Activated CD4-positive, alpha-beta T cell treated with anti-CD3 and anti-CD28 coated beads, Interleukin-2, Interleukin-4, amounts not matched to agents 100 ng/mL and 50 ng/mL, durations not matched to agents 16 hours and 8 hours (primary cell): ENCODE results near the gene YAP1.

Experiments used
- DNase-seq: peaks from one replicate; pipeline ENCODE4 v3.0.0-alpha.2; 2020; ENCODE audit warnings: low spot score

Gene YAP1

DNA sequence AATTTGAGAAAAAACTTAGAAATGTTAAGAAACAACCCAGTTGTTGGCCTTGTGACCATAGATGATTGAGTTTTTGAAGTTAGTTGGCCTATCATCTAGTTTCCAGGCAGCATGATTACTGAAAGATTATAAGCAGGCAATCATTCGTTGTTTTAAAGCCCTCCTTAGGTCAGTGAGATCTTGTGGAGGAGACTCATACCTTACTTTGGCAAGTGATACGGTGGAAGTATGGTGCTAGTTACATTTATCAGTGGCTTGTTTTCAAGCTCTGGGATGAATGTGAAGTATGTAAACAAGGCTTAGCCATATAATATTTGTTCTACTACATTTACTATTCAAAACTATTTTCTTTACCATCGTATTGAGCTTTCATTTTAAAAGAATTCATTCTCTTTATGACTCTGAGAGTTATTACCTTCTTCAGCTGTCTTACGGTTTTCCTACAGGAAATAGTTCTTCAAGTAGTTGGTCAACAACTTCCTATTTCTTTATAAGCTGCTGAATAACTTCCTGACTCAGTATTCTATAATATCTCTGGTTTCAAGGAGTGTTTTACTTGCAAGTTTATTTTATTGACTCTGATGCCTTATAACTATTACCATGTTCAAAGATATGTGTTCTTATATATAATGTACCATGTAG, 7.3 kb downstream of the YAP1 start:
- DNase-seq = no peak

- DNase-seq = no peak
These were observed 8.7 kb downstream of the YAP1 start for GRCh38 chr11:102118937-102119336.

DNA sequence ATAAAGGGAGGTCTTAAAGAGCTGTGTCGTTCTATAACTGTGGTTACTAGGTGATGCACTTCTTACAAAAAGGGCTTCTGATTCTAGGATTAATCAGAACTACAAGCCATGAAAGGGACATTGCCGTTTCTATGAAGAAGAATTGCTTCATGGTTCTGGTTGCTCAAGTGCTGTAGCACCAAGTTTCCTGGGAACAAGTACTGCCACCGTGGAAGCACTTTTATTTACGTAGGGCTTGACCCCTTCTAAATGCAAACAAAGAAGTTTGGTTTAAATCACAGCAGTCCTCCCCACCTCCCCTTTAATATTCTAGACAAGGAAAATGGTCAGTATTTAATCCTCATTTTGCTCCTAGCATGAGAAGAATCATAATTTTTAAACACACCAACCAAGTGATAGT, 9.8 kb downstream of the YAP1 start:
- no peak for DNase-seq

- no peak for DNase-seq
These were observed 10.3 kb downstream of the YAP1 start for GRCh38 chr11:102120437-102120973.

GRCh38 chr11:102121329-102121728, 11.1 kb downstream of the YAP1 start:
- no peak for DNase-seq

DNA sequence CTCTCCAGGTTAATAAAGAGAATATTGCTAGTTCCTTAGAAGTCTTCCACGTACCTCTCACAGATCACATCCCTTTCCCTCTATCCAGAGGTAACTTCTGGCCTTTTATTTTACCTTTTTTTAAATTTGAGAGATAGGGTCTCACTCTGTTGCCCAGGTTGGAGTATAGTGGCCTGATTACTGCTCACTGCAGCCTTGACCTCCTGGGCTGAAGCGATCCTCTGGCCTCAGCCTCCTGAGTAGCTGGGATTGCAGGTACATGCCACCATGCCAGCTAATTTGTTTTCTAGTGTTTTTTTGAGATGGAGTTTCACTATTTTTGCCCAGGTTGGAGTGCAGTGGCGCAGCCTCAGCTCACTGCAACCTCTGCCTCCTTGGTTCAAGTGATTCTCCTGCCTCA, 24.4 kb downstream of the YAP1 start:
- no peak for DNase-seq

DNA sequence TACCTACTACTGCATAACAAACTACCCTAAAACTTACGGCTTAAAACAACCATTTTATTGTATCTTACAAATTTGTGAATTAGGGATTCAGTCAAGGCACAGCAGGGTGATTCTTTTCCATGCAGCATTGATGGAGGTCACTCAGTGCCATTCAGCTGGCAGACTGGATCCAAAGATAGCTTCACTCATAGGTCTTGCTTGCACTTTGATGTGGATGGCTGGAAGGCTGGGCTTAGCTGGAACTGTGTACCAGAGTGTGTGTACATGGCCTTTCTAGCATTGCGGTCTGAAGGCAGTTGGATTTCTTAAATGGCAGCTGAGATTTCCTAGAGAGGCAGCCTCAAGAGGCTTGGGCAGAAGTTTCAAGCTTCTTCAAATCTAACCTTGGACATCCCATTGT, 25.0 kb downstream of the YAP1 start:
- no peak for DNase-seq

DNA sequence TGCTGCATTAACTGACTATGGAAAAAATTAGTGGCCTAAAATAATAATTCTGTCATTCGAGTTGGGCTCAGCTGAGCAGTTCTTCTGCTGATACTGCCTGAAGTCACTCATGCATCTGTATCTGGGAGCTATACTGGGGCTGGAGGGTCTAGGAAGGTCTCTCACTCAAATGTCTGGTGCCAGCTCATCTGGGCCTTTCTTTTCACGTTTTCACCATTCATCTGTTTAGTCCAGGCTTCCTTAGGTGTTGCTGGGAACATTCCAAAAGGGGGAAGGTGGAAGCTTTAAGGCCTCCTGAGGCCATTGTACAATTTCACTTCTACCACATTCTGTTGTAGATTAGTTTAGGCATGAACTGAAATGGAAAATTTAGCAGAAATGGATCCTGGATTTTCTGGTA, 28.0 kb downstream of the YAP1 start:
- DNase-seq = no peak

GRCh38 chr11:102138670-102139069, 28.4 kb downstream of the YAP1 start:
- no peak for DNase-seq

DNA sequence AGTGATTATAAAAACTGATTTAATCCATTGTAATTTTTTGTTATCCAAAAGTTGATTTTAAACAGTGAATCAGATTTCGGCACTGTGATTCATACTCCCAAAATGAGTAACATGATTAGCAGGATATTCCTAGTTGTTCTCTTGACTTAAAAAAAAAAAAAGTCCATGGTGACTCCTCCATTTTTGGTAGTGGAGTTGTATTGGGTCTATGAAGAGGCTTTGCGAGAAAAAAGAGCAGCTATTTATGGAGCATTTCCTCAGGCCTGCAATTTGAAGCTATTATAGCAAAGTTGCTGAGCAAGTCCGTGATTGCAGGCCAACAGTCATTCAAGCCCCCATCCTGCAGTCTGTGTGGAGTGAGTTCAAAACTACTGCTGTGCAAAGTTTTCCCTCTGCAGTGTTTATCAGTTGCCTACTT, 28.8 kb downstream of the YAP1 start:
- no peak for DNase-seq

DNA sequence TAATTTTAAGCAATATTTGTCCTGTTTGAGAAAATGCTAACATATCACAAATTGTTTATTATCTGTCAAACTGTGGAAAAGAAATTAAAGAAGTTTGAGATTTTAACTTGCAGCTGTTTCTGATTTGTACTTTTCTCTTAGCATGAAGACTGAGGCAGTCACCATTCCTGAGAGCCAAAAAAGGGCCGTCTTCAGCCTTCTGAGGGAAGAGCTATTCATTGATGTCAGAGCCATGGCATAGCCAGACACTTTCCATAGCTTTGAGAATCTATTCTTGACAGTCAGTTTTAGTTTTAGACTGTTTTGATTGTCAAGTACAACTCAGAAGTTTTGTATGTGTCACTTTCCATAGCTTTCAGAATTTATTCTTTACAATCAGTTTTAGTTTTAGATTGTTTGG, 32.1 kb downstream of the YAP1 start:
- no peak for DNase-seq

- DNase-seq = no peak
These were observed 33.6 kb downstream of the YAP1 start for GRCh38 chr11:102143867-102144266.

DNA sequence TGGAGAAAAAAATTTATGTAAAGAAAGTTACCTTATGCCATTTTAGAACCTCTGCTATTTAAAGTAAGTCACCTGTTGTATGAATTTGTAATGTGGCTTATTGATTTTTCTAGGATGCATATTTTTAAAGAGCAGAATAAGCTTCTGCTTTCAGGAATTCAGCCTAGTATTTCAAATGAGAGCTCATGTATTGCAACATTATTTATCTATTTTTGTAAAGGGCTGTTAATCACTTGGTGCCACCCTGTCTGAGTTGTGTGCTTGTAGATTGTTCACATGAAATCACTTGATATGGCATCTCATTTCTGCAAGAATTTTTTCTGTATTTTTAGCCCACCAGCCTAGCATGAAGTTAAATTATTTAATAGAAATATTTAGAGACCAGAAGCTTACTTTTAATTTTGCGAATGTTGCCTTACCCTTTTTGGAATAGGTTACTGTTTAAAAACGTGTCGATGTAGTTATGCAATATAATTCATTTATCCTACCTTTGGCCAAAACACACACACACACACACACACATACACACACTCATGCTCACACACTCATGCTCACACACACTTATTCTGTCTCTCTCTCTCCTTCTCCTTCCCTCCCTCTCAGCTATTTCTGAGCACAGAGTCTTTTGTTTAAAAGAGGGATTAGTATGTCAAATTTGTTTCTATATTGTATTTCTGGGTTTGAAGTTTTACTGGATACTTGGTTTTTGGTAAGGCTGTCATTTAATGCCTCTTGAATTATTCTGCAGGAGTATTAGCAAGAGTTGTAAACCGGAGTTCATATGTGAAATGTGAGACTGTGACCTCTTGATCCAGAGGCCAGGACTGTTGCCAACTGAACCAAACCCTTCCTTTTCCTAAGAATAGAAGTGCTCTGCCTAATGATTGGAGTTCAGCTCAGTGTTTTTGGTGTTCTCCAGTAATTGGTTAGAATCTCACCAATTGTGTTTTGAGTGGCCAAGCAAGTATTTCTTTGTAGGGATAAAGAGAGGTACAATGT, 34.4 kb downstream of the YAP1 start:
- no peak for DNase-seq

DNA sequence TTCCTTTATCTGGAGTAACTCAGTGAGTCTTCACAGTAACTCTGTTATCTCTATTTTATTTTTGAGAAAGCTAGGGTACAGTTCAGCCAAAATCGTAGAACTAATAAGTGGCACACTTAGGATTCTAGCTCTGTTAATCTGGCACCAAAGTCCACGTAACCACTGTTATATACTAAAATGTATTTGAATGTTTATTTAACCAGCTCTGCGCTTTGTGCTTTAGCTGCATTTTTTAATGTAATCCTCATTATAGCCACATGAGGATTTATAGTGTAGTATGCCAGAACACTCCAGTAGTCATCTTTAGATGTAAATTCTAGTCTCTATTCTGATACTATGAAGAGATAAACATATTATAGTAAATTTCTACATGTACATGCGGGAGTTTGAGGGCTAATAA, 36.8 kb downstream of the YAP1 start:
- DNase-seq = no peak

DNA sequence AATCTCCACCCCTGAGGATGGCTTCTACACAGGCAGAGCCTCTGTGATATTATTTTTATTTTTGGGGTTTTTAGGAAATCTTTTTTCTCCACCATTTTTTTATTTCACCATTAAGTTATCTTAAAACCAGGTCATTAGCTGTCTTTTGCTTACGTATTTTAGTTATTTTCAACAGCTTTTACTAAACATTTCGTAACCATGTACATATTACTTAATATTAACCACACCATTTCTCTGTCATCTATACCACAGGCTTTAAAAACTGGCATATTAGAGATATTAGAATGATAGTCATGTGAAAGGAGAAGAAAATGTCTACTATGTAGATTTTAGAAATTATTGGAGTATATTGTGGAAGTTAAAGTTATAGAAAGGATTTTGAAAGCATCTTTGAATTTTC, 37.4 kb downstream of the YAP1 start:
- DNase-seq = no peak

DNA sequence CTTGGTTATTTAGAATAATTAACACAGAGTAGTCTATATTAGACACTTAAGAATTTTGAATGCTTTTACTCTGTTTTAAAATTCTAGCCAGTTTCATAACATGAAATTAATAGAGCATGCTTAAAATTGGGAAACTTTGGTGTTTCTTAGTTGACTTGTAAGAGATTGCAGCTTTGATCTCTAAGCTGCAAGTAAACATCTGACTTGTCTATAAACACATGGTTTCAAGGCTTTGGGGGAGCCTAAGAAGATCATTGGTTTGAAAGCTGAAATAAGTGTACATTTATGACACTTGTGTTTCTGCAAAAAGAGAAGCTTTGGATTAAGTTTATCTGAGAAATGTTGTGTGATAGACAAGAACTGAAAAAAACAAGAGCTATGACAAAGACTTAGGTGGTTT, 37.8 kb downstream of the YAP1 start:
- DNase-seq = no peak

DNA sequence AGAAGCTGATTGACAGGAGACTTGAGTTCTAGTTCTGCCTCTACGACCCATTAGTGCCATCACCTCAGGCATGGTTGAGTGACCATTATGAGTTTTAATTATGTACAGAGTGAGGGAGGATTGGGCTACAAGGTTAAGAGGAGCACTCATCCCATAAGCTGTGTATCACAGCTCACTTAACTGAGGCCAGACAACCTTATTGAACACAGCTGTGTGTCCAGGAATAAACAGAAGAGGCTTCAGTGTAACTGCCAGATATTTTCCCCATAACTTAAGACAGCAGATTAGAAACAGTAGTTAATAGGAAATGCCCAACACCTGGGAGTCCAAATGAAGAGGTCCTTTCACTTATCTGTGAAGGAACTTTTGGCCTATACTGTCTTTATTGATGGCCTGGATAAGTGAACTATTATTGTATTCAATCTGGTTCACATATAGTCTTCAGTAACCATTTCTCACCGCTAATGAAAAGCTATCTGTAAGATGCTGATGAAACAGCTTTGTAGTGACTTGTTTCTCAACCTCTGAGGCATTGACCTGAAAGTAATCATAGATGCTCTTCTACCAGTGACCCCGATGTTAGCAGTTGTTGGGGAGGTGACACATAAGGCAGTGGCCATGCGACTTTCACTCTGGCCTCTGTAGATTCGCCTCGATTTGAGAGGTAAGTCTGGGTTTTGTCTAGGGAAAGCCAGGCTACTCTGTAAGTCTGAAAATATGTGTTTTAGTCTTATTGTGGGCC, 41.7 kb downstream of the YAP1 start:
- no peak for DNase-seq

- DNase-seq = no peak
These were observed 42.8 kb downstream of the YAP1 start for GRCh38 chr11:102153082-102153481.

GRCh38 chr11:102154806-102155205, 44.6 kb downstream of the YAP1 start:
- DNase-seq = no peak

- DNase-seq = no peak
These were observed 45.4 kb downstream of the YAP1 start for GRCh38 chr11:102155676-102156075.

GRCh38 chr11:102157219-102157618, 47.0 kb downstream of the YAP1 start:
- DNase-seq = no peak

DNA sequence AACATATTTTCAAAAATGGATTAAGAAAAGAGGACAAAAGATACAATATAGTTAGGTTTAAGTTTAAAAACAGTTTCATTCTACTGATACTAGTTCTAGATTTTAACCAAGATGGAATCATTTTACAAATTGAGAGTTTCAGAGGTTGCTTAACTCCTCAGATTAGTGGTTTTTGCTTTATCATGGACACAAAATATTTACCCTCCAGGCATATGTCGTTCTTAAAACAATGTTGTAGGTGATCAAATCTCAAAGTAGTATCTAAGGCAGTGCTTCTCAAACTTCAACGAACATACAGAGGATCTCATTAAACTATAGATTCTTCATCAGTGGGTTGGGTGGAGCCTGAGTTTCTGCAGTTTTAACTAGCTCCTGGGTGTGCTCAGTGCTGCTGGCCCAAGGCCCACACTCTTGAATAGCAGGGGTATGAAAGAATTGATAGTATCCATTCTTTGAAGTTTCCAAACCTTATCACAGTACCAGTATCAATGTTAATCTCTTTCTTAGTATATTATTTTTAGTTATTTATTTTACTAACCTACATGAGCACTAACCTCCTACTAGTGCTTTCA, 48.0 kb downstream of the YAP1 start:
- DNase-seq = no peak
